KOPT-K1 (cell line): ENCODE results near the gene MTFP1.
"Not testable (repeated sequence)": the region's sequence is repeated elsewhere in the genome, so short reads cannot be mapped to it uniquely, and the experiment has no call there.

ENCODE experiments used
- H3K27ac ChIP-seq: fragments of 200-600 bp; sonication (generic); 2 replicates; pipeline ENCODE4 v1.5.1; 2016; ENCODE audit warnings: antibody characterized with exemption, mild to moderate bottlenecking, low read depth, low read length; ENCODE audit not compliant: poor library complexity, severe bottlenecking
- H3K36me3 ChIP-seq: fragments of 200-600 bp; sonication (generic); 2 replicates; pipeline ENCODE4 v1.5.1; 2017; ENCODE audit warnings: antibody characterized with exemption, mild to moderate bottlenecking, low read length, moderate library complexity; ENCODE audit not compliant: insufficient read depth
- H3K9me3 ChIP-seq: fragments of 200-600 bp; sonication (generic); 2 replicates; pipeline ENCODE4 v1.5.1; 2017; ENCODE audit warnings: antibody characterized with exemption, low read length, mild to moderate bottlenecking; ENCODE audit not compliant: insufficient read depth, poor library complexity, severe bottlenecking

The MTFP1 gene

GRCh38 chr22:30445438-30446145, 20.0 kb downstream of the MTFP1 start:
- H3K27ac ChIP-seq: no peak overlapping the region
- no peaks in the 10 kb centered on the region for H3K9me3 ChIP-seq
- H3K36me3 ChIP-seq: no peaks in the 10 kb centered on the region

DNA sequence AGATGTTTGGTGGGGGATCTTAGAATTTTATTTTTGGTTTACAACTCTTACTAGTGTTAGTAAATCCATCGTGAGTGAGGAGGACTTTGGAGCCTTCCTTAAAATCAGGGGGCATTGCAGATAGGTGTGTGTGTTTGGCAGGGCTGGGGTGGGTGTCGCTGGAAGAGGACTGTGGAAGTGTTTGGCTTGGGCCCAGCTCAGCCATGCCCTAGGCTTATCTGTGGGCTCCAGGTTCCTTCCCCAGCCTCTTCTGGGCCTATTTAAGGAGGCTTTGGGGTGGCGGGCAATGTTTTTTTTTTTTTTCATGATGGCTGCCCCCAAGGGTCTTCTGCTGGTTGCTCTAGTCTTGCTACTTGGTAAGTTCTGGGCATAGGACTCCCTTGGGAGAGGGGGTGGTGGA, 22.1 kb downstream of the MTFP1 start:
- H3K27ac ChIP-seq: no peak overlapping the region
- H3K36me3 ChIP-seq: no peaks in the 10 kb centered on the region
- no peaks in the 10 kb centered on the region for H3K9me3 ChIP-seq

- H3K27ac ChIP-seq, H3K9me3 ChIP-seq, H3K36me3 ChIP-seq: not testable (repeated sequence)
Measured at GRCh38 chr22:30451488-30451887, 25.9 kb downstream of the MTFP1 start.

DNA sequence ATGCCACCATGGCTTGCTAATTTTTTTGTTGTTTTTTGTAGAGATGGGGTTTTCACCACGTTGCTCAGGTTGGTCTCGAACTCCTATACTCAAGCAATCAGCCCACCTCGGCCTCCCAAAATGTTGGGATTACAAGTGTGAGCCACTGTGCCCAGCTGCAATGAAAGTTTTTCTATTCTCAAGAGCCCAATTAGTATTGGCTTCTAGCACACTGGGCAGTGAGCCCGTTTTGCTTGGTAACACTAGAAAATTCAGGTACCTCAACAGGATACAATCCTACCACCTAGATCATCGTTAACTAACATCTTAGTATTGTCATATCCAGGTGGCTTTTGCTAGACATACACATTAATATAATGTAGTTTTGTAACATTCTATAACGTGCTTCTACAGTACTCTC, 27.3 kb downstream of the MTFP1 start:
- Histone ChIP-seq H3K9me3 (no peaks in the 10 kb centered on the region), H3K27ac (no peak overlapping the region), H3K36me3 (no peaks in the 10 kb centered on the region)

- H3K36me3 ChIP-seq: no peaks in the 10 kb centered on the region
- H3K27ac ChIP-seq: no peak overlapping the region
- H3K9me3 ChIP-seq: no peaks in the 10 kb centered on the region
Measured at GRCh38 chr22:30453731-30454510, 28.4 kb downstream of the MTFP1 start.

DNA sequence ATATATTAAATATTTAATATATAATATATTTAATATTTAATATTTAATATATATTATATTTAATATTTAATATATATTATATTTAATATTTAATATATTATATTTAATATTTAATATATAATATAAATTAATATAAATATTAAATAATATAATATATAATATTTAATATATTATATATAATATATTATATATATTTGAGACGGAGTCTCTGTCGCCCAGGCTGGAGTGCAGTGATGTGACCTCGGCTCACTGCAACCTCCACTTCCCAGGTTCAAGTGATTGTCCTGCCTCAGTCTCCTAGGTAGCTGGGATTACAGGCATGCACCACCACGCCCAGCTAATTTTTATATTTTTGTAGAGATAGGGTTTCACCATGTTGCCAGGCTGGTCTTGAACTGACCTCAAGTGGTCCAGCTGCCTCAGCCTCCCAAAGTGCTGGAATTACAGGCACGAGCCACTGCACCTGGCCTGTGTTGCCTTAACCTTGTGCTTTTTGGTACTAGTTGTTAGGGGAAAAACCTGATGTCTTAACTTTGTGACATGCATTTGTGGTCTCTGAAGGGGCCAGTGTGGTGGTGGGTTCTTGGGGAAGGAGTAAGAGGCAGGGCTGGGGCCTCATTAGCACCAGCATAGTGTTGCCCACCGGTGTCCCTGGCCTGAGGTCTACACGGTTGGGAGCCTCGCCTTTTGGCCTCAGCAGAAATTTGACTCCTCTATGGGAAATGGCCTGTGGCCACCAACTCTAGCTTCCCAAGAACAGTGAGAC, 29.7 kb downstream of the MTFP1 start:
- H3K9me3 ChIP-seq: no peaks in the 10 kb centered on the region
- H3K27ac ChIP-seq: no peak overlapping the region
- H3K36me3 ChIP-seq: no peaks in the 10 kb centered on the region

DNA sequence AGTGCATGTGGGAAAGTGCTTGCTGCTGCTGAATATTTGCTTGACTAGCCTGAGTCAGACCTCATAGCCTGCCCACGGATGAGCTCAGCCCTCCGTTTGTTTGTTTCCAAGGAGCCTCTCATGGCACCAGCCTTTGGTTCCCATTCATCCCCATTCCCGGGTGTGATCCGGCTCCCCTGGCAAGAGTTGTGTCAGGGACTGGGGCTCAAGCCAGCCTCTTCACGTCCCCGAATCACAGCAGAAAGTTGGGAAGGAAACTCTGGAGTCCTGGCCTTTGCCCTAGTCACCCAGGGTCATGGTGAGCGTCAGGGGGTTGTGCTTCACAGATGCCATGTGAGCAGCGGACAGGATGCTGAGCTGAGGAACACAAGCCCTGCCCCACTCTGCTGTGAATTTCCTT, 32.4 kb downstream of the MTFP1 start:
- H3K36me3 ChIP-seq: no peaks in the 10 kb centered on the region
- no peak overlapping the region for H3K27ac ChIP-seq

GRCh38 chr22:30459181-30460052, 33.8 kb downstream of the MTFP1 start:
- Histone ChIP-seq H3K27ac (no peak overlapping the region), H3K9me3 (no peaks in the 10 kb centered on the region), H3K36me3 (no peaks in the 10 kb centered on the region)

More for the DNA sequence above, 32.4 kb downstream of the MTFP1 start:
- no peaks in the 10 kb centered on the region for H3K9me3 ChIP-seq

DNA sequence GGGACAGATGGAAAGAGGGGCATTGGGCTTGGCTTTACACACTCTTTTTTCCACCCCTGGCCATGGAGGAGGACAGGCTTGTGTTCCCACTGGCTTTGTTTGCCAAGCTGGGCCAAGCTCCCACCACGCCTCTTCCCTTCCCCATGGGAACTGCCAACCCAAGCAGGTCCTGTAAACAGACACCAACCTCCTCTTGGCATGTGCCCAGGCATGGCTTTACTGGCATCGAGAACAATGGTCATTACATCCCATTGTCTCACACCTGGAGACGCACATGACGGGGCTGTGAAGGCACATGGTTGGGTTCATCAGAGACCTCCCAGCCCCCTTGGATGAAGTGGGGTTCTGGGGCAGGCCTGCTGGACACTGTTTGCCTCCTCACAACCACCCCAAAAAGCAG, 34.6 kb downstream of the MTFP1 start:
- H3K36me3 ChIP-seq: no peaks in the 10 kb centered on the region
- H3K27ac ChIP-seq: no peak overlapping the region
- H3K9me3 ChIP-seq: no peaks in the 10 kb centered on the region

DNA sequence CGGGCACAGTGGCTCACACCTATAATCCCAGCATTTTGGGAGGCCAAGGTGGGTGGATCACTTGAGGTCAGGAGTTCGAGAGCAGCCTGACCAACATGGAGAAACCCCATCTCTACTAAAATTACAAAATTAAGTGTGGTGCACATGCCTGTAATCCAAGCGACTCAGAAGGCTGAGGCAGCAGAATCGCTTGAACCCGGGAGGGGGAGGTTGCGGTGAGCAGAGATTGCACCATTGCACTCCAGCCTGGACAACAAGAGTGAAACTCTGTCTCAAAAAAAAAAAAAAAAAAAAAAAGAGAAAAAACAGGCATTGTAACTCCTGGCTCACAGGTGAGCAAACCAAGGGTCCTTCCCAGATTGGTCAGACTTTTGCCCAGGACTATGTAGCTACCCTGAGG, 35.0 kb downstream of the MTFP1 start:
- not testable (repeated sequence) for H3K36me3 ChIP-seq, H3K27ac ChIP-seq, H3K9me3 ChIP-seq

GRCh38 chr22:30469165-30469564, 43.6 kb downstream of the MTFP1 start:
- Histone ChIP-seq H3K36me3 (no peaks in the 10 kb centered on the region), H3K9me3 (no peaks in the 10 kb centered on the region), H3K27ac (no peak overlapping the region)

GRCh38 chr22:30470655-30471054, 45.1 kb downstream of the MTFP1 start:
- no peak overlapping the region for H3K27ac ChIP-seq
- H3K36me3 ChIP-seq: no peaks in the 10 kb centered on the region
- H3K9me3 ChIP-seq: no peaks in the 10 kb centered on the region

DNA sequence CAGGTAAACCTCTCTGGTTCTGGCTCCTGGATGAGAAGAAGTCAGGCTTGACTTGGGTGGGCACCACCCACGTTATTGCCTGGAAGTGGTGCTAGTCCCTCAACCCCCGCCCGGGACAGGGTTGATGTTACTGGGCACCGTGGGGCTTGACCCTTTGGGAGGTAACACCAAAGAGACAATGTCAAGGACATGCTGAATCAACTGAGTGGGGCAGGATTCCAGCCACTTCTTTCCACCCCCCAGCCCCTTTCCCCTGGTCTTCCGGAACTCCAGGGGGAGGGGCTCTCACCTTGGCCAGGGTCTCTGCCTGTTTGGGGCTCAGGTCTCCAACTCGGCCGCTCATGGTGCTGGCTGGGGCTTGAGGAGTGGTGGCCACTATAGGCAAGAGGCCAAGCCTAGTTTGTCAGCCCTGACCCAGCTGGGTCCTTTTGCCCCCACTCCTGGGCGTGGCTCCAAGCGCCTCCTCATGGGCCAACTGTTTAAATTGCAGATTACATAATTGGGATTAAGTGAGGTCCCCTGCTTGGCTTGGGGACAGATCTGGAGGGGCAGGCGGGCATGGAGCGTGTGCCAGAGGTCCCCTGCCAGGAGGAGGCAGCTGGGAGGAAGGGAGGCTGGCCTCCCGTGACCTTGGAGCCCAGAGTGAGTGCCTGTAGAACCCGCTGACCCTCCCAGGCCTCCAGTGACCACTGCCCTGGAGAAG, 46.2 kb downstream of the MTFP1 start, which contains the start of gene SEC14L3:
TSS of gene SEC14L3 (minus strand) at position 402 of the 703 bp plus-strand sequence. CDS start at position 343, 59 bp downstream.
- no peak within 1 kb of the TSS for H3K27ac ChIP-seq
- H3K36me3 ChIP-seq: no peaks in the 10 kb centered on the region
- no peaks in the 10 kb centered on the region for H3K9me3 ChIP-seq
